Measurements from ENCODE around the gene SLC44A5.

Gene SLC44A5

GRCh38 chr1:75588779-75589475 lies 22.0 kb downstream of the SLC44A5 start:
- no peak for DNase-seq (ENCODE audit: low spot score)

GRCh38 chr1:75587692-75588091 lies 23.2 kb downstream of the SLC44A5 start:
- no peak for DNase-seq (ENCODE audit: low spot score)

DNA sequence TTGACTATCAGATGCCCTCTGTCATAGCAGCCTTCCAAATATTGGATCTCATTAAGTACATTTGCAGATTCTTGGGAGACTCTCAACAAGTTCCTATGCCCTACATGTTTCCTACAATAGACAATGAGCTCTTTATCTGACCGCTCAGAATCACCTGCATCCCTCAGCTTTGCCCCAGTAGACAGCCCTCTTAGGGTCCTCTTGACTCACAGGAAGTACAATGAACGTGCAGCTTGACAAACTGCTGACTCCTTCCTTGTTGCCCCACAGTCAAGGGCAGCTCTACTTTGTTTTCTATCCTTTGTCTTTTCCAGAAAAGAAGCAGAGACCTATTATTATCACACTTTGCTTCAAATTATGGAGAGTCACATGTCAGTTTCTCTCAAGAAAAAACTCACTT lies 27.6 kb downstream of the SLC44A5 start:
- DNase-seq (ENCODE audit: low spot score) = no peak

DNA sequence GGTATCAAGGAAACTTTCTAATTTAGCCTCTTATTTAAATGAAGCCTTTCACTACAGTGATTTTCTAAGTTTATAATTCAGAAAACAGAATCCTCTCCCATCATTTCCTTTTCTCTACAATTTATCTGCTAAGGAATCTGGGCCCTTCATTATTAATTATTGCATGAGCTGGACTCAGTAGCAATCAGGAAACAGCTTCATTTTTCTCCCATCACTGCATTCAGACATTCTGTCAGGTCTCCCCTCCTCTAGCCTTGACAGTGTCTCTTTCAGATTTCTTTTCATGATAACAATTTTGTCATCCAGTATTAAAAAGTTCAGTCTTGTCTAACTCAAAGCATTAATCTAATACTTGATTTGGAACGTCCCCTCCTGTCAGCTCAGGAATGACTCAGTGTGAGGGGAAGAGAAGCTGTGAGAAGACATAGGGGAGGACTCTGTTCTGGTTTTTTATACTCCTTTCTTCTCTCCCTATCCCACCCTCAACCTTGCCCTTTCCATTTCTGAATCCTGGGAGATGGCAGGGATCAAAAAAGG lies 28.1 kb downstream of the SLC44A5 start:
- DNase-seq (ENCODE audit: low spot score) = no peak

DNA sequence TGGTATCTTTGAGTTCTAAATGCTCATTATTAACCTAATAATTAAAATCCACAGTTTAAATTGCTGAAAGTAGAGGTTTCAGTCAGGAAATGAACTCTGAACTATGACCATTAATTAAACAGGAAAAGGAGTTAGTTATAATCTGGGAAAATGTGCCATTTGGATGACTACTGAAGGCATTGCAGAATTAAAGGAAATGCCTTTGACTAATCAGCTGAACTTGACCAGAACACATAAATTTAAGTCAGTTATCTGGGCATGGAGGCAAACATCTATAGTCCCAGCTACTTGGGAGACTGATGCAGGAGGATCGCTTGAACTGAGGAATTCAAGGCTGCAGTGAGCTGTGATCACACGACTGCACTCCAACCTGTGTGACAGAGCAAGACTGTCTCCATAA lies 31.9 kb downstream of the SLC44A5 start:
- DNase-seq (ENCODE audit: low spot score) = no peak

GRCh38 chr1:75575837-75576236 lies 35.1 kb downstream of the SLC44A5 start:
- no peak for DNase-seq (ENCODE audit: low spot score)

DNA sequence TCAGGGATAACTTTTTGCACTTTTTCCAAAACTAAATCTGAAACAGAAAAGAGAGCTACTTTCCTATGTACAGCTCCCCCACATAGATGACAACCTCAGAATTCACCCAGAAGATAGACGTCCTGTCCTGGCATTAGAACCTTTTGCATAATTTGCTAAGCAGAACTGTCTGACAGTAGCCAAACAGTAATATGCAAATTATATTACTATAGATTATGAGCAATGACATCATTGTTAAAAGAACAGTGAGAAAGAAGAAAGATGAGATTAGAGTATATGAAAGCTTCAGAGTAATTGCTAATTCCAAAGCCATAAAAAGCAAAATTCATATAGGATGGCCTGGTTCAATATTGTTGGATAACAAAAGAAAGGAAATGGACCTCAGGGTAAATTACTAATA lies 43.7 kb downstream of the SLC44A5 start:
- DNase-seq (ENCODE audit: low spot score) = no peak

DNA sequence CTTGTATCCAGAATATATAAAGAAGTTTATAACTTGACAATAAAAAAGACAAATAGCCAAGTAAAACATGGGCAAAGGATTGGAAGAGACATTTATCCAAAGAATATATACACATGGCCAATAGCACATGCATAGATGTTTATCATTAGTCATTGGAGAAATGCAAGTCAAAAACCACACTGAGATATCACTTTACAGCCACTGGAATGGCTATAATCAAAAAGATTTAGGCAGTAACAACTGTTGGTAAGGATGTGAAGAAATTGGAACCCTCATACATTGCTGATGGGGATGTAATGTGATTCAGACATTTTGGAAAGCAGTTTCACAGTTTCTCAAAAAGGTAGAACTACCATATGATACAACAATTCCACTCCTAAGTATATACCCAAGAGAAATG lies 51.1 kb downstream of the SLC44A5 start:
- no peak for DNase-seq (ENCODE audit: low spot score)

DNA sequence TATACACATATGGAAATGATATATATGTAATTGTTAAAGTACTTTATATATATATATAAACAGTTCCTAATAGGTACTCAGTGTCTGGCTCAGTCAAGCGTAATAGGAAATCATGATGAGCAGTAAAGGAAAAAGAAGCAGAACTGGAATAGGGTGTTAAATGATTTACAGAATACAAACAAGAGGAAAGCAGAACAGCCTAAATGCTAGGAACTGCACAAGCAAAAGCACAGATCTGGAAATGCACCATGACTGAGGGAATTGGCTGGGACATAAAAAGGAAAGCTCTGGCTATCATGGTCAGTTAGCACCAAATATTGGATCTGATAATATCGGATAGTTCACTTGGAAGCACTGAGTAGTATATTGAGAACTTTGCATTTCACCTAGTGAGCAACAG lies 51.8 kb downstream of the SLC44A5 start:
- no peak for DNase-seq (ENCODE audit: low spot score)

- no peak for DNase-seq (ENCODE audit: low spot score)
Measured at GRCh38 chr1:75554870-75555269, 56.0 kb downstream of the SLC44A5 start.

GRCh38 chr1:75554181-75554580 lies 56.7 kb downstream of the SLC44A5 start:
- DNase-seq (ENCODE audit: low spot score) = no peak

DNA sequence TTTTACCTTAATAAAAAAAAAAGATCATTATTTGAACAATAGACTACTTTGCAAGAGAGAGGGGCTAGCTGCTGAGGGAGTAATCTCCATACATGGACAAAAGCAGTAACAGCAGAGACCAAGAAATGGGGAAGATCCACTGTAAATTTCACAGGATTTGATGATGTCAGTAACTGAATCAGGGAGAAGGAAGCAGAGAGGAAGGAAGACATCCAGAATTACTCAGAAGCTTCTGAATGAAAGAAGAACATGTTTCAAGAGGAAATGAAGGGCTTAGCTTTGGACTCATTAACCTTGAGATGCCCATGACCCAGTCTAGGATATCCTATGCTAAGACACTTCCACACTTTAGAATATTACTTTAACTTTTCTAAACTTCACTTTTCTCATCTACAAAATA lies 60.4 kb downstream of the SLC44A5 start:
- no peak for DNase-seq (ENCODE audit: low spot score)

DNA sequence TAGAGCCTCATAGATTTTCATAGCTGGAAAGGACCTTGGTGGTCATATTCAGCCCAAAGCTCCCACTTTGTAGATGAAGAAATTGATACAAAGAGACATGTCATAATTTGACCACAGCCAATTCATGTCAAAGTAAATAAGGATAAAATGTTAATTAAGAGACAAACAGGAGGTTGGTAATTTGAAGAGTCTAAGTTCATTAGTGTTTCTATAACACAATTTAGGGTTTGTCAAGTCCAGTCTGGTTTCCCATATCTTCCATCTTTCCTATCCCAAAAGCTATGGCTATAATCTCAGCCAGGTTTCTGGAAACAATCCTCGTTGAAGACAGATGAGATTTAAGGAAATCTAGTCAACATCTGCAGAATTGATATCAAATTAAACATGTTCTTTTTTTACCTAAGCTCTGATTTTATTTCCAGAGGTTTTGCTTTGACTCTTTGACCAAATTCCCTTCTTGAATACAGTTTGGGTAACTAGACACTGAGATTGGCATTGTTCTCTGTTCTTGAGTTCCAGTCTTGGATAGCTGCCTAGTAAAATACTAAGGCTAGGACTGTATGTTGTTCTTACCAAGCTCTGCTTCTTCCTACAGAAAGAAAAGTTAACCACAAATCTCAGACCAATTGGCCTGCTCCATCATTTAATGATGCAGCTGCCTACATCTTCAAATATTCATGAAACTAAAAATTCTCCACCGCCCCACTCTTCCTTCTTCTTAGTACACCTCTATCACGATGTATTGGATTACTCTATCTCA lies 62.0 kb downstream of the SLC44A5 start:
- DNase-seq (ENCODE audit: low spot score) = no peak

DNA sequence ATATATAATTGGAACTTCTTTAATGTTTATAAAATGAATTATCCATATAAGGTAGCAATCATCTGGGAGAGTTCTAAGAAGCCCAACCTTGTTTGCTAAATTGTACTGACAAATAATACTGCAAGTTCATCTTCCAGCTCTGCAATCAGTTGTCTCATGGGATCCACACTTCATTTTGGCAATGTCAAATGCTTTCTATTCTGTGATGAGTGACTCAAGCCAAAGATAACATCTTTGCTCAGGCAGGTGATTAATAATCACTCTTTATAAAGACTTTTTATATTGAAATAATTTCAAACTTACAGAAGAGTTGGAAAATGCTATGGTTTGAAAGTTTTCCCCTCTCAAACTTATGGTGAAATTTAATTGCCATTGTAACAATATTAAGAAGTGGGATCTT lies 67.2 kb downstream of the SLC44A5 start:
- DNase-seq (ENCODE audit: low spot score) = no peak

DNA sequence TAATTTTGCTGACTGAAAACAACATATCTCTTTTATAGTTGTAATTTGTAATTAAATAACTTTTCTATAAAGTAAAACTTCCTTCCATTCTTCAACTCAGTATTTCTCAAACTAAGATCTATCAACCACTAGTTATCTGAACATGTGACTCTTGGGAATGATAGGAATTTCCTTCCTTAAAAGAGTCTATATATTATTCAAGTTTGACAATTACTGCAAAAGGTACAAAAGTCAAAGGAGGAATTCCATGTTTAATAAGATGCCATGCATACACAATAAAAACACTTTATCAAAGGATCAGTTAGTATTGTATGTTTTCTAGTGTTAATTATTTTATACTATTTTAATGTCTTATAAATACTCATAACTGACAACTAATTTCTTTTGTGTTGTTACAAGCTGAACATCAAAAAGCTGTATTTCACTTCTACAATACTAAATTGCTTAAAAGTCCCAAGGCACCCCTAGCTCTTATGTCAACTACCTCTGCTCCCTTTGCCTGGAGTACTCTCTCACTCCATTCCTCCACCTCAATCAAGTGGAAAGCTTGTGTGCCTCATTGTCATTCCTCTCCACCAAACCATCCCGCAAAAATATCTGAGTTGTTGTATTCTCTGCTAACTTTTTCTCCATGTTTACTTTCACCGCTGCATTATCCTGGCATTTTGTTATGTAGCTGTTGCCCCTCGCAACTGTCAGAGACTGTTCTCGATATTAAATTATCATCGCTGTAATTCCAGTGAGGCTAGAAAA lies 67.9 kb downstream of the SLC44A5 start:
- DNase-seq (ENCODE audit: low spot score) = no peak

DNA sequence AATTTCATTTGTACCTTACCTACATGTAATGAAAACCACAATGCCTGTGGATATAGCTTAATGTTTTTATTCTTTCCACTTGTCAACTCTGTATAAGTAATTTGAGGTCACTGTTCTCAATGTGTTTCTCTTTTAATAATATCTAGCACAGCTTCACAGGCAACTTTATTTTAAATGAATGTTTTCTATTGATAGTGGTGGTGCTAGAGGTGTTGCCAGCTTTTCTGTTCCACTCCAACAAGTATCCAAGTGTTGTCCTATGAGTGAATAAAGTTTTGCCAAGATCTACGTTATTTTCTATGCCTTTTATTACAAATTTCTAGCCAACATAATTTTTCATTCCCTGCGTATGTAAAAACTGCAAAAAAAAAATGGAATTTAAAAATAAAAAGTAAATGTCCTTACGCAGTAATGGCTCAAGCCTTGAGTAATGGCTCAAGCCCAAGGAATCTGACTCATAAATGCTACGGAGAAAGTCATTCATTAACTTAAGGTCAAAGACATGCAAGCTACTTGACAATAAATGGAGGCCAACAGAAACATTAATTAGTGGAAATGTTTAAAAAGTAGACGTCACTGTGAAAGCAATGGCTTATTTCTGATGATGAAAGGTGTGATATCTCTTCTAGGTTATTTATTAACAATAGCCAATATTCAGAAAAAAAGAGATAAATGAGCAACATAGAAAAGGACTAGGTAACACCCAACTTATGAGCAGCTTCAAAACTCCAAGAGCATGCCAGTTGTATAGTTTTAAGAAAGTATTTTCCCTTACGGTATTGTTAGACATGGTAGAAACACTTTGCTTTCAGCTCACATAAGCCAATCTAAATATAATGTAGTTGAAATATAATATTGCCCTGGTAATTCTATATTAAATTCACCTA lies 71.4 kb downstream of the SLC44A5 start:
- no peak for DNase-seq (ENCODE audit: low spot score)

DNA sequence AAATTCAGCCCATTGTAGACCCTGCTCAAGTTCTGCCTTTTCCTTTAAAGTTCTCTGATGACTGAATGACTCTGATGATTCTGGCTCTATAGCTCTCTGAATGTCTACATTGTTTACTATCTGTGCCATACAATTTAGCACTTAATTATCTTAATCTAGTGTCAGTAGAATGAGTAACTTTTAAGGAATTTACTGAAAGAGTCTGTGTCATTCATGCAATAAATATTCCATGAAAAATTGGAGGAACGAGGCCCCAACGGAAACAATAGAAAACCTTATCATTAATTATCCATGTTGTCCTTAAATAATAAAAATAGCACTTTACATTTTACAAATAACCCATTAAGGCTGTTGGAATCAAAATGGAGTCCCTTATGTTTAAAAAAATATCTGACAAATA lies 77.8 kb downstream of the SLC44A5 start:
- no peak for DNase-seq (ENCODE audit: low spot score)

- no peak for DNase-seq (ENCODE audit: low spot score)
Measured at GRCh38 chr1:75531570-75531969, 79.3 kb downstream of the SLC44A5 start.

- no peak for DNase-seq (ENCODE audit: low spot score)
Measured at GRCh38 chr1:75529488-75529887, 81.4 kb downstream of the SLC44A5 start.

DNA sequence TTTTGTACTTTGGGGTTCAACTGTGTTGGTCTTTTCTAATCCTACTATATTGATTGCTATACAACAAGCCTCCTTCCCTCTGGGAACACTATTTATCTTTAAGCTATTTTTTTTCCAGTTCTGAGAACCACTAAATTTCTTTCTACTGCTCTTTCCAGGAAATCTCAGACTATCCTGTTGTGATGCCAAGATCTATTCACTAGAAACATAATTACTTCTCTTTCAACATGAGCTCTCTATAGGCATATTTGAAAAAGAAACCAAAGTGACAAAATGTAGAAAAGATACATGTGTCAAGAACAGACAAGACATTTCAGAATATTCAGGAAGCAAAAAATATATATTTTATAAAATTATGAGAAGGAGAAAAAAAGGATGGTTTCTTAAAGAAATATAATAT lies 82.9 kb downstream of the SLC44A5 start:
- DNase-seq (ENCODE audit: low spot score) = no peak

- no peak for DNase-seq (ENCODE audit: low spot score)
Measured at GRCh38 chr1:75522389-75522788, 88.5 kb downstream of the SLC44A5 start.

DNA sequence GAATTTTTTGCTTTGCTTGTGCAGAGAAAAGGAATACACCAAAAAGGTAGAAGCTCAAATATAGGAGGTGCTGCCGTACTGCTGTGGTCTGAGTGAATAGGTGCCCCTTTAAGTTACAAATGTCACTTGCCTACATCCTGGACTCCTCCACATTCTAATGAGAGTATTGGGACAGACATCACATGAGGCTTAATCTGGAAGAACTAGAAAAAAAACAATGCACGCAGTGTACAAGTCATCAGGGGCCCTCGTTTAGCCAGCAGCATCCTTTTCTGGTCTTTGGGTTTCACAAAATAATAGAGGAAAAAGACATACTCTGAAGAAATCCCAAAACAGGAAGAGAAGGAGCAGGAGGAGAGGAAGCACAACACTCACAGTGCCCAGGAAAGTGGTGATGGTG lies 89.3 kb downstream of the SLC44A5 start:
- DNase-seq (ENCODE audit: low spot score) = no peak
